ENCODE measurements around the gene HOXA9. TPM values are rescaled to one million over a fixed set of nuclear protein-coding genes. Genes with fewer than 3 reads are reported as not detected.

Gene HOXA9
- polyA plus RNA-seq, 1 donor (not counting 4 experiments of a cell fraction or from before 2014, with no cell fraction given) = 28.1 TPM

DNA sequence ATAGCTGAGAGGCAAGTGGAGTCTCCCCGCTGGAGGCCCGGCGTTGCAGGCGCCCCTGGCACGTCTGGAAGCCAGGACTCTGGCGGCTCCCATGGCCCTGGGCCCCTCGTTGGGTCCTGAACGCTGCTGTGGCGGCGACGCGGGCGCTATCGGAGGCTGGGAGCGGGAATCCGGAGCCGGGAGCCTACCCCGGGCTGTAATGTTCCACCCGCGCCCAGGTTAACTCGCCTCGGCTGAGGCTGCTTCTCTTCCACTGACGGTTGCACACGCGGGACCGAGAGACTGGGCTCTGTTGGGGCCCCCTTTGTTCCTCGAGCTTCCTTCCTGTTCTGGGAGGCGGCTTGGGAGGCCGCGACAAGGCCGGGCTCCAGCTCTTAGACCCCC is 20.6 kb downstream of the HOXA9 start:
- no peaks in the 10 kb centered on the region for H3K9me3 ChIP-seq (ENCODE audit: control insufficient read depth, low read depth, low read length)
- H3K9ac ChIP-seq (ENCODE audit: control insufficient read depth, extremely low read depth, insufficient read depth, low read length) = peak overlapping the region; percentile 93
- no peaks in the 10 kb centered on the region for H3K9me1 ChIP-seq (ENCODE audit: control insufficient read depth, extremely low read depth, insufficient read depth, low read length)
- peaks cover 55% of the 10 kb centered on the region for H3K4me1 ChIP-seq (ENCODE audit: control insufficient read depth, extremely low read depth, insufficient read depth, low read length)
- peak overlapping the region; percentile 77 for H3K27ac ChIP-seq (ENCODE audit: control insufficient read depth, insufficient read depth, low read length)
- no peak for DNase-seq (ENCODE audit: low read depth, low spot score)
- no peaks in the 10 kb centered on the region for H3K27me3 ChIP-seq (ENCODE audit: control insufficient read depth, extremely low read depth, insufficient read depth, low read length)
- H3K36me3 ChIP-seq (ENCODE audit: control insufficient read depth in 2 of 2, extremely low read depth in 1 of 2, insufficient read depth in 2 of 2, low read length in 2 of 2) = peaks cover 3 to 7% of the 10 kb centered on the region in 2 experiments
- no peak overlapping the region for H2AFZ ChIP-seq (ENCODE audit: control insufficient read depth, low read length)
- no peak for TF ChIP-seq CTCF (optimal IDR thresholded peaks at IDR 0.05 in 1 of 3, IDR thresholded peaks at IDR 0.05 in 1 of 3, conservative IDR thresholded peaks at IDR 0.05 in 1 of 3; ENCODE audit: extremely low read depth in 1 of 3, insufficient read depth in 2 of 3, low read length in 3 of 3)
- TF ChIP-seq EZH2 (IDR thresholded peaks at IDR 0.05; ENCODE audit: low read length) = no peak
- peaks cover 89% of the 10 kb centered on the region for H3K79me2 ChIP-seq (ENCODE audit: control insufficient read depth, insufficient read depth, low read length)
- H3K4me2 ChIP-seq (ENCODE audit: control insufficient read depth, extremely low read depth, insufficient read depth, low read depth, low read length) = peak overlapping the region; percentile 94
- dilution Hi-C loops (cut with MboI; ENCODE audit: extremely low pct_ligation_motif_present, low sequenced_read_pairs) = no loop called here
- peak overlapping the region in 2 of 3 experiments; percentile 65 to 71 for H3K4me3 ChIP-seq (ENCODE audit: control insufficient read depth in 2 of 3, extremely low read depth in 1 of 3, insufficient read depth in 2 of 3, low read depth in 1 of 3, low read length in 3 of 3)
- no peaks in the 10 kb centered on the region for H4K20me1 ChIP-seq (ENCODE audit: control insufficient read depth, extremely low read depth, insufficient read depth, low read length)
- no peak for FAIRE-seq

DNA sequence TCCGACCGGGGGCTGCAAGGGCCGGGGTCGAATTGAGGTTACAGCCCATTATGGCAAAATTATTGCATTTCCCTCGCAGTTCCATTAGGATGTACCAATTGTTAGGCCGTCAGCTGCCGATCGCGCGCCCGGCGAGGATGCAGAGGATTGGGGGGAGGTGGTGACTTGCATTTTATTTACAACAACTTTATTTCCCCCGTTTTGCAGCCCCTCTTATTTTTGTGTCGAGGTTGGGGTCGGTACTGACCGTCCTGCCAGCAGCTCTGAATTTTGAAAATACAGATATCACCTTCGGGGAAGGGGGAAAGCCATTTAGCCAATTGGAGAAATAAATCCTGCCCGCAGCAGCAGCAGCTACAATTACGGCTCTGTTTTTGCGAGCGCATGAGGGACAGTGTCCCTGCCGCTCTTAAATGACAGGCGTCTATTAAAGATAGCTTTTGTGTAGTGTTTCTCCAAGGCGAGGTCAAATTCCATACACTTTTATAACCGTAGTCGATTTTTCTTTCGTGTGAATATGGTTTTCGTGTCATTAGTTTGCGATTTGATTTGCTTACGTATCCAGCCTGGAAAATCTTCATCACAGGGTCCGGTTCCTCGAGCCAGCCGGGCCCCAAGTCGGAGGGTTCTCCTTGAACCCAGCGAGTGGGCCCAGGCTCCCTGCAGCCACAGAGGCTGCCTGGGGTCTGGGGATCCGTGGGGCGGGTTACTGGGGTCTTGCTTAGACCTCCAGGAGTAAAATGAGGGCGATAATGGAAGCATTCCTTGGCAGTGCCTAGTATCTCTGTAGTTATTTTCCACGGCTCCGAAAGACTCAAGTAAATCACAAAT is 21.2 kb downstream of the HOXA9 start:
- TF ChIP-seq CTCF (optimal IDR thresholded peaks at IDR 0.05 in 1 of 3, IDR thresholded peaks at IDR 0.05 in 1 of 3, conservative IDR thresholded peaks at IDR 0.05 in 1 of 3; ENCODE audit: extremely low read depth in 1 of 3, insufficient read depth in 2 of 3, low read length in 3 of 3) = no peak
- TF ChIP-seq EZH2 (IDR thresholded peaks at IDR 0.05; ENCODE audit: low read length) = no peak
- peaks cover 84% of the 10 kb centered on the region for H3K79me2 ChIP-seq (ENCODE audit: control insufficient read depth, insufficient read depth, low read length)
- H3K9me1 ChIP-seq (ENCODE audit: control insufficient read depth, extremely low read depth, insufficient read depth, low read length) = no peaks in the 10 kb centered on the region
- H3K9me3 ChIP-seq (ENCODE audit: control insufficient read depth, low read depth, low read length) = no peaks in the 10 kb centered on the region
- peaks cover 3 to 7% of the 10 kb centered on the region in 2 experiments for H3K36me3 ChIP-seq (ENCODE audit: control insufficient read depth in 2 of 2, extremely low read depth in 1 of 2, insufficient read depth in 2 of 2, low read length in 2 of 2)
- peak overlapping the region; percentile 94 for H3K4me2 ChIP-seq (ENCODE audit: control insufficient read depth, extremely low read depth, insufficient read depth, low read depth, low read length)
- dilution Hi-C loops (cut with MboI; ENCODE audit: extremely low pct_ligation_motif_present, low sequenced_read_pairs) = no loop called here
- H3K27ac ChIP-seq (ENCODE audit: control insufficient read depth, insufficient read depth, low read length) = peak overlapping the region; percentile 77
- H3K4me1 ChIP-seq (ENCODE audit: control insufficient read depth, extremely low read depth, insufficient read depth, low read length) = peaks cover 52% of the 10 kb centered on the region
- no peak for DNase-seq (ENCODE audit: low read depth, low spot score)
- no peak for FAIRE-seq
- peak overlapping the region; percentile 93 for H3K9ac ChIP-seq (ENCODE audit: control insufficient read depth, extremely low read depth, insufficient read depth, low read length)
- H3K27me3 ChIP-seq (ENCODE audit: control insufficient read depth, extremely low read depth, insufficient read depth, low read length) = no peaks in the 10 kb centered on the region
- no peaks in the 10 kb centered on the region for H4K20me1 ChIP-seq (ENCODE audit: control insufficient read depth, extremely low read depth, insufficient read depth, low read length)
- peak overlapping the region in 2 of 3 experiments; percentile 65 to 71 for H3K4me3 ChIP-seq (ENCODE audit: control insufficient read depth in 2 of 3, extremely low read depth in 1 of 3, insufficient read depth in 2 of 3, low read depth in 1 of 3, low read length in 3 of 3)
- peak overlapping the region; percentile 16 for H2AFZ ChIP-seq (ENCODE audit: control insufficient read depth, low read length)

All from keratinocyte (primary cell).